ENCODE results near the gene APRT. TPM values are rescaled to one million over a fixed set of nuclear protein-coding genes. Genes with fewer than 3 reads are reported as not detected.

Gene APRT
- total and polyA plus RNA-seq, 5 donors from 2014 or later = 145 to 489 (median 418) TPM

GRCh38 chr16:88803264-88803987, 8.3 kb downstream of the APRT start, which contains the start of gene CDT1:
Gene CDT1, plus strand, starts transcription at chr16:88803789. Its CDS starts 43 bp downstream, at chr16:88803832.
- peak within 1 kb of the TSS; percentile 60 to 85 (median 83) for H3K27ac Mint-ChIP-seq
- peaks cover 1% of the 10 kb centered on the region for H3K36me3 Mint-ChIP-seq
- Histone ChIP-seq H3K4me3 (ENCODE audit: low read depth, low read length) (peak within 1 kb of the TSS; percentile 53), H3K27me3 (ENCODE audit: control insufficient read depth, insufficient read depth, low read length) (no peaks in the 10 kb centered on the region), H3K36me3 (ENCODE audit: control insufficient read depth, insufficient read depth, low read length) (no peaks in the 10 kb centered on the region), H3K9me3 (ENCODE audit: control insufficient read depth in 2 of 2, low read length in 2 of 2) (no peaks in the 10 kb centered on the region), H3K27ac (ENCODE audit: insufficient read depth, low read length, poor library complexity, severe bottlenecking) (peak within 1 kb of the TSS; percentile 57), H3K4me1 (ENCODE audit: control insufficient read depth, insufficient read depth, low read length, poor library complexity, severe bottlenecking) (peaks cover 28% of the 10 kb centered on the region)
- peak within 1 kb of the TSS; percentile 87 to 93 (median 92) for H3K4me3 Mint-ChIP-seq
- DNase-seq (peak; percentile 79 to 85 (median 83)), ATAC-seq (ENCODE audit: low read depth in 2 of 2) (peak; percentile 59 to 62)
- peaks cover 0 to 30% (median 11%) of the 10 kb centered on the region in 4 donors for H3K4me1 Mint-ChIP-seq
- H3K27me3 Mint-ChIP-seq = no peaks in the 10 kb centered on the region
- H3K9me3 Mint-ChIP-seq = no peaks in the 10 kb centered on the region

DNA sequence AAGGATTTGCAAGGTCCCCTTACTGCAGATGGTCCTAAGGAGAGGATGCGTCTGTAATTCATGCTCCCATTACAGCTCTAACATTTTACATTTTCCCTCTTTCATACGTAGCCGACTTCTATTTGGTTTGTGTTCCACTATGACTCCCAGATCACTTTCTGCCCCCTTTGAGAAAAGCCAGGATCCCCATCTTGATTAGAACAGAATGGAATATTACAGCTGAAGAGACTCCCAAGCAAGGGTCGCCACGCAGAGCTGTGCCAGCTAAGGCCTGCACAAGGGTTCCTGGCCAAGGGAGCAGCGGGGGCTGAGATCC, 11.5 kb downstream of the APRT start:
- DNase-seq = no peak
- no peaks in the 10 kb centered on the region for H3K9me3 Mint-ChIP-seq
- H3K27me3 ChIP-seq (ENCODE audit: control insufficient read depth, insufficient read depth, low read length) = no peaks in the 10 kb centered on the region
- ATAC-seq (ENCODE audit: low read depth in 2 of 2) = no peak
- H3K4me3 Mint-ChIP-seq = peak overlapping the region in 3 of 4 donors; percentile 38 to 93 (median 55)
- peaks cover 33% of the 10 kb centered on the region for H3K4me1 ChIP-seq (ENCODE audit: control insufficient read depth, insufficient read depth, low read length, poor library complexity, severe bottlenecking)
- no peaks in the 10 kb centered on the region for H3K27me3 Mint-ChIP-seq
- H3K27ac Mint-ChIP-seq = no peak overlapping the region
- no peaks in the 10 kb centered on the region for H3K36me3 ChIP-seq (ENCODE audit: control insufficient read depth, insufficient read depth, low read length)
- H3K27ac ChIP-seq (ENCODE audit: insufficient read depth, low read length, poor library complexity, severe bottlenecking) = no peak overlapping the region
- no peaks in the 10 kb centered on the region for H3K36me3 Mint-ChIP-seq
- peaks cover 0 to 35% (median 16%) of the 10 kb centered on the region in 4 donors for H3K4me1 Mint-ChIP-seq
- no peaks in the 10 kb centered on the region for H3K9me3 ChIP-seq (ENCODE audit: control insufficient read depth in 2 of 2, low read length in 2 of 2)
- H3K4me3 ChIP-seq (ENCODE audit: low read depth, low read length) = no peak overlapping the region

GRCh38 chr16:88799569-88800276, 12.0 kb downstream of the APRT start:
- Mint-ChIP-seq H3K4me1 (peaks cover 0 to 40% (median 19%) of the 10 kb centered on the region in 4 donors), H3K36me3 (no peaks in the 10 kb centered on the region), H3K4me3 (peak overlapping the region in 1 of 4 donors; percentile 93), H3K27me3 (peaks cover under 1% of the 10 kb centered on the region), H3K9me3 (no peaks in the 10 kb centered on the region), H3K27ac (no peak overlapping the region)
- H3K9me3 ChIP-seq (ENCODE audit: control insufficient read depth in 2 of 2, low read length in 2 of 2) = no peaks in the 10 kb centered on the region
- H3K27me3 ChIP-seq (ENCODE audit: control insufficient read depth, insufficient read depth, low read length) = no peaks in the 10 kb centered on the region
- H3K4me1 ChIP-seq (ENCODE audit: control insufficient read depth, insufficient read depth, low read length, poor library complexity, severe bottlenecking) = peaks cover 35% of the 10 kb centered on the region
- H3K36me3 ChIP-seq (ENCODE audit: control insufficient read depth, insufficient read depth, low read length) = no peaks in the 10 kb centered on the region
- H3K27ac ChIP-seq (ENCODE audit: insufficient read depth, low read length, poor library complexity, severe bottlenecking) = no peak overlapping the region
- DNase-seq (no peak), ATAC-seq (ENCODE audit: low read depth in 2 of 2) (no peak)
- H3K4me3 ChIP-seq (ENCODE audit: low read depth, low read length) = no peak overlapping the region

DNA sequence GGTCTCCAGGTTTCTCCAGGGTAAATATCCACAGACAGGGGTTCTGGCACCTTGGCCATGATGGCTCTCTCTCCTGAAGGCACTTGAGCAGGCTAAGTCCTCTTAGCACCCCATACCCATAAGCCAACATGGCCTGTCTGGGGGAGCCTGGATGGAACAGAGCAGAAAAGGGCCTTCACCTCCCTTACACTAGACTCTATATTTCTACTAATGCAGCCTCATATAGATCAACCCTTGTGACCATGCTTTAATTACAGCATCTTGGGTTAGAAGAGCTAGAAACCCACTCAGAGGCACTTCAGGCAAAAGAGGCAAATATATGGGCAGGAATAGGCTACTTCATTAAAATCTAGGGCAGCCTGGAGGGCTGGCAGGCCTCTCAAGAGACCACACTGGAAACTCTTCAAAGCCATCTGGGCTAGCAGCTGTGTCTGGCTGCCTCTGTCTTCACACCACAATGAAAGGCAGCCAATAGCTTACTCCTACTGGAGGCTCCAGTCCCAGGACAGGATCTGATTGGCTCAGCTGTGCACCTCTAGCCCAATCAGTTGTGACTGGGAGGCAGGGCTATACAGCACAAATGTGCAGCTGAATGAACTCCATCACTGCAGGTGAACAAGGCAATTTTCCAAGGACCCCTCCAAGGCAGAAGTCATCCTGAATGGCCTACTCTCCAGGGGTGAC, 12.8 kb downstream of the APRT start:
- H3K4me1 Mint-ChIP-seq = peaks cover 0 to 44% (median 20%) of the 10 kb centered on the region in 4 donors
- H3K4me1 ChIP-seq (ENCODE audit: control insufficient read depth, insufficient read depth, low read length, poor library complexity, severe bottlenecking) = peaks cover 35% of the 10 kb centered on the region

DNA sequence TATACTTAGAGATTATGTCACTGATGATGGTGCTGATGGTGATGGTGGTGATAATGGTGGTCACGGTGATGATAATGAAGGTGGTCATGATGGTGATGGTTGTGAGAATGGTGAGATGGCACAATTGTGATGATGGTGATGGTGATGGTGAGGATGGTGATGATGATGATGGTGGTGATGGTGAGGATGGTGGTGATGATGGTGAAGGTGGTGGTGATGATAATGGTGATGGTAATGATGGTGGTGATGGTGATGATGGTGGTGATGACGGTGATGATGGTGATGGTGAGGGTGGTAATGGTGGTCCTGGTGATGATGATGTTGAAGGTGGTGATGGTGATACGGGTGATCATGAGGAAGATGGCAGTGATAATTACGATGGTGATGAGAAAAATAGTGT, 13.7 kb downstream of the APRT start:
- no peaks in the 10 kb centered on the region for H3K36me3 Mint-ChIP-seq
- H3K4me3 Mint-ChIP-seq = no peak overlapping the region
- ATAC-seq (ENCODE audit: low read depth in 2 of 2) (no peak), DNase-seq (no peak)
- H3K27ac ChIP-seq (ENCODE audit: insufficient read depth, low read length, poor library complexity, severe bottlenecking) = no peak overlapping the region
- H3K4me1 ChIP-seq (ENCODE audit: control insufficient read depth, insufficient read depth, low read length, poor library complexity, severe bottlenecking) = peaks cover 39% of the 10 kb centered on the region
- no peaks in the 10 kb centered on the region for H3K36me3 ChIP-seq (ENCODE audit: control insufficient read depth, insufficient read depth, low read length)
- H3K27me3 ChIP-seq (ENCODE audit: control insufficient read depth, insufficient read depth, low read length) = no peaks in the 10 kb centered on the region
- no peaks in the 10 kb centered on the region for H3K9me3 Mint-ChIP-seq
- H3K4me1 Mint-ChIP-seq = peaks cover 0 to 51% (median 21%) of the 10 kb centered on the region in 4 donors
- H3K9me3 ChIP-seq (ENCODE audit: control insufficient read depth in 2 of 2, low read length in 2 of 2) = no peaks in the 10 kb centered on the region
- peaks cover 4% of the 10 kb centered on the region for H3K27me3 Mint-ChIP-seq
- H3K27ac Mint-ChIP-seq = no peak overlapping the region
- H3K4me3 ChIP-seq (ENCODE audit: low read depth, low read length) = no peak overlapping the region

More for the DNA sequence above, 12.8 kb downstream of the APRT start:
- Histone ChIP-seq H3K9me3 (ENCODE audit: control insufficient read depth in 2 of 2, low read length in 2 of 2) (no peaks in the 10 kb centered on the region), H3K36me3 (ENCODE audit: control insufficient read depth, insufficient read depth, low read length) (no peaks in the 10 kb centered on the region), H3K27me3 (ENCODE audit: control insufficient read depth, insufficient read depth, low read length) (no peaks in the 10 kb centered on the region), H3K27ac (ENCODE audit: insufficient read depth, low read length, poor library complexity, severe bottlenecking) (no peak overlapping the region), H3K4me3 (ENCODE audit: low read depth, low read length) (no peak overlapping the region)
- ATAC-seq (ENCODE audit: low read depth in 2 of 2) (no peak), DNase-seq (no peak)
- Mint-ChIP-seq H3K36me3 (no peaks in the 10 kb centered on the region), H3K4me3 (peak overlapping the region in 1 of 4 donors; percentile 43), H3K27me3 (peaks cover 4% of the 10 kb centered on the region), H3K27ac (no peak overlapping the region), H3K9me3 (no peaks in the 10 kb centered on the region)

DNA sequence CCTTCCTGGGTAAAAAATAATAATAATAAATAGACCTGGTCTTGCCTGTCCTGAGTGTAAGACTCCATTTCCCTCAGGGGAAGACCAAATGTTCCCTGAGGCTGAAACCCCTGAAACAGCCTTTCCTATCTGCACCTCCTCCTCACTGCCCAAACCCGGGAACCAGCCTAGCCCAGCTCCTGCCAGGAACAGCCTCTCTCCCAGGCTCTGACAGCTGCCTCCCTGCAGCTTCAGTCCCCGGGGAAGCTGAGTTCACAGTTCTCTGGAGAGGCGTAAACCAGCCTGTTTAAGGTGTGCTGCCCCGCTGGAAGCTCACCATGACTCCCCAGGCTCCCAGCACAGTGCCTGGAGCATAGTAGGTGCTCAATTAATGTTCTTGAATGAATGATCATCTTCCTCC, 15.4 kb downstream of the APRT start:
- no peaks in the 10 kb centered on the region for H3K36me3 Mint-ChIP-seq
- DNase-seq (no peak), ATAC-seq (ENCODE audit: low read depth in 2 of 2) (no peak)
- Histone ChIP-seq H3K4me3 (ENCODE audit: low read depth, low read length) (no peak overlapping the region), H3K27me3 (ENCODE audit: control insufficient read depth, insufficient read depth, low read length) (no peaks in the 10 kb centered on the region), H3K9me3 (ENCODE audit: control insufficient read depth in 2 of 2, low read length in 2 of 2) (no peaks in the 10 kb centered on the region), H3K27ac (ENCODE audit: insufficient read depth, low read length, poor library complexity, severe bottlenecking) (no peak overlapping the region), H3K36me3 (ENCODE audit: control insufficient read depth, insufficient read depth, low read length) (no peaks in the 10 kb centered on the region), H3K4me1 (ENCODE audit: control insufficient read depth, insufficient read depth, low read length, poor library complexity, severe bottlenecking) (peaks cover 44% of the 10 kb centered on the region)
- H3K27me3 Mint-ChIP-seq = peaks cover 4% of the 10 kb centered on the region
- H3K9me3 Mint-ChIP-seq = no peaks in the 10 kb centered on the region
- H3K4me3 Mint-ChIP-seq = peak overlapping the region in 1 of 4 donors; percentile 49
- peaks cover 0 to 52% (median 19%) of the 10 kb centered on the region in 4 donors for H3K4me1 Mint-ChIP-seq
- H3K27ac Mint-ChIP-seq = no peak overlapping the region

DNA sequence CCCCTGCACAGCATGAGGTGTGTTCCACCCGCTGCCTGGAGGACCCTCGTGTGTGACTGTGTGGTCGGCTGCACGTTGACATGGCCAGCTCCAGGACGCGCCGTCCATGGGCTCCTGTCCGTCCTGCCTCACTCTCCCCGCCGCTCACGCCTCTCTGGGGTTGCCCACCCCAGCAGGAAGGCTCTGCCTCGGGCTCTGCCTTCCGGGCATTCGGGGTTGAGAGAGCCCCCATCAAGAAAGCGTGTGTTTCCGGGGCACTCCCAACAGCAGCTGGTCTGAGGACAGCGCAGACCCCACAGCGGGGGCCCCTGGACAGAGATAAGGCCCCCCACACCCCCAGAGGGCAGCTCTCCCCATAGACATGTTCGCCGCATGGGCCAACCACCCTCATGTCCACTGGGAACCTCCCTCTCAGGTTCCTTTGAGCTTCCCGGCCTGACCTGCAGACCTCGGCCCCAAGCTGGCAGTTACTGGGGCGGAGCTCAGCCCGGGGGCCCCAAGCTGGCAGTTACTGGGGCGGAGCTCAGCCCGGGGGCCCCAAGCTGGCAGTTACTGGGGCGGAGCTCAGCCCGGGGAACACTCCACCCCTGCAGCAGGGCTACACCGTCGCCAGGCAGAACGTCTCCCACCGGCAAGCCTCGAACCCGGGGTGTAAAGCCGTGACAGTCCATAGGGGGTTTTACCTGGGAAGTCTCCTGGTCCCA, 18.3 kb downstream of the APRT start:
- no peaks in the 10 kb centered on the region for H3K36me3 ChIP-seq (ENCODE audit: control insufficient read depth, insufficient read depth, low read length)
- H3K4me1 ChIP-seq (ENCODE audit: control insufficient read depth, insufficient read depth, low read length, poor library complexity, severe bottlenecking) = peaks cover 57% of the 10 kb centered on the region
- H3K4me3 ChIP-seq (ENCODE audit: low read depth, low read length) = no peak overlapping the region
- no peaks in the 10 kb centered on the region for H3K9me3 ChIP-seq (ENCODE audit: control insufficient read depth in 2 of 2, low read length in 2 of 2)
- H3K27me3 ChIP-seq (ENCODE audit: control insufficient read depth, insufficient read depth, low read length) = no peaks in the 10 kb centered on the region
- Mint-ChIP-seq H3K4me3 (peak overlapping the region in 3 of 4 donors; percentile 7 to 79 (median 36)), H3K27me3 (peaks cover 4% of the 10 kb centered on the region), H3K27ac (peak overlapping the region; percentile 66 to 83 (median 73)), H3K4me1 (peaks cover 0 to 61% (median 26%) of the 10 kb centered on the region in 4 donors), H3K9me3 (no peaks in the 10 kb centered on the region), H3K36me3 (no peaks in the 10 kb centered on the region)
- peak overlapping the region; percentile 41 for H3K27ac ChIP-seq (ENCODE audit: insufficient read depth, low read length, poor library complexity, severe bottlenecking)
- DNase-seq = no peak
- no peak for ATAC-seq (ENCODE audit: low read depth in 2 of 2)
